HTERT RPE-1 (cell line): ENCODE results near the gene SCPEP1.

Experiments
- in situ Hi-C: fragments of 300-500 bp; cut with MboI; formaldehyde crosslinking; loops from 4 replicates; pipeline ENCODE4 v1.14.3; 2020; ENCODE audit warnings: low sequenced_read_pairs

The SCPEP1 gene

GRCh38 chr17:57034807-57035754 is 57.1 kb downstream of the SCPEP1 start:
- in situ Hi-C loops, result no loop called here

GRCh38 chr17:57035971-57036481 is 58.1 kb downstream of the SCPEP1 start:
- in situ Hi-C loops, result no loop called here

- in situ Hi-C loops, result no loop called here
Measured at GRCh38 chr17:57037411-57037810, 59.5 kb downstream of the SCPEP1 start.

- in situ Hi-C loops, result no loop called here
Measured at GRCh38 chr17:57038486-57038885, 60.6 kb downstream of the SCPEP1 start.

- in situ Hi-C loops, result no loop called here
Measured at GRCh38 chr17:57040571-57040970, 62.6 kb downstream of the SCPEP1 start.

- in situ Hi-C loops, result no loop called here
Measured at GRCh38 chr17:57043276-57043675, 65.3 kb downstream of the SCPEP1 start.

GRCh38 chr17:57044976-57045867 is 67.3 kb downstream of the SCPEP1 start:
- in situ Hi-C loops, result no loop called here

- in situ Hi-C loops, result no loop called here
Measured at GRCh38 chr17:57045868-57046704, 68.2 kb downstream of the SCPEP1 start.

GRCh38 chr17:57046749-57047148 is 68.8 kb downstream of the SCPEP1 start:
- in situ Hi-C loops, result no loop called here

- in situ Hi-C loops, result no loop called here
Measured at GRCh38 chr17:57048096-57048495, 70.2 kb downstream of the SCPEP1 start.

- in situ Hi-C loops, result no loop called here
Measured at GRCh38 chr17:57050306-57050705, 72.4 kb downstream of the SCPEP1 start.

GRCh38 chr17:57051886-57052361 is 74.0 kb downstream of the SCPEP1 start:
- in situ Hi-C loops, result no loop called here
